ENCODE data around the gene KLHL29.

KLHL29 gene

DNA sequence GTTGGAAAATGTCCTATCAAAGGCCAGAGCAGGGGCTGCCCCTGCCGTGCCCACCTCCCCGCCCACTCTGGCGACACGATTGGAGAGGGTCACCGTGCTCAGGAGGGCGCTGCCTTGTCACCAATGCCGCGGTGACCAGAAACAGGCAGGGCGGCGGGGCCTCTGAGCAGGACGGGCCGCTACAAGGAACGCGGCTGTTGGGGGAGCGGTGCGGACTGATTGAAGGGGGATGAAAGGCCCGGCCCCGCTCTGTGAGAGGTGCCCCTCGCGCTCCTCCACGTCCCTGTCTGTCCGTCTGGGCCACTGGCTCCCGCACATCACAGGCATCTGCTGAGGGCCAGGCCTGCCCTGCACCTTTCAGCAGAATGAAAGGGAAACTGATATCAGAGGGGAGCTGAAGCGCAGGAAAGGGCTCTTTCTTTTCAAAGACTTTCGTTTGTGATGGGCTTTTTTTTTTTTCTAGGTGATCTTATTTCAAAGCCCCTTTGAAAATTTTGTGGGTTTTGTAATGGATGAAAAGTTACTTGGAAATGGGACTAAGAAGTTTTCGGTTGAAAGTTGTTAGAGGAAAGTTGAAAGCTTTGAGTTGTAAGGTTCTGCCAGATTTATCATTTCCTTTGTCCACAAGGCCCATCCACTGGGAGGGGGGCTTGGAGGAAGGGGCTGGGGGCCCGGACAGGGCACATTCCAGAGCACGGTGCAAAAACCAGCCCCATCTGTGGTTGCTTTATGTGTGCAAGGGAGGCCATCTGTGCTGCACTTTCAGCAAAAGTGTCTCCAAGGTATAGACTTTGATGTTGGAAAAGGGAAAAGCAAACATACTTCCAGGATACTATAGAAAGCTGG, 244.2 kb downstream of the KLHL29 start:
- no peak for DNase-seq (ENCODE audit: low spot score)
- H3K4me1 ChIP-seq (ENCODE audit: control insufficient read depth in 2 of 2, insufficient read depth in 1 of 2, low read depth in 1 of 2, low read length in 2 of 2), result peaks cover 20 to 27% of the 10 kb centered on the region in 2 donors
- H4K8ac ChIP-seq (ENCODE audit: low read depth, low read length), result no peak overlapping the region
- H2AK5ac ChIP-seq (ENCODE audit: low read depth, low read length), result peak overlapping the region; percentile 78
- peaks cover 0 to 7% of the 10 kb centered on the region in 2 donors for H3K9me3 ChIP-seq (replicated peaks in 1 of 2; ENCODE audit: control insufficient read depth in 2 of 2, insufficient read depth in 1 of 2, low read depth in 1 of 2, low read length in 2 of 2)
- no peak overlapping the region for H3K9ac ChIP-seq (ENCODE audit: low read depth, low read length, poor library complexity)
- peak overlapping the region; percentile 85 for H2BK12ac ChIP-seq (ENCODE audit: low read length)
- no peaks in the 10 kb centered on the region for H3K27me3 ChIP-seq (ENCODE audit: control insufficient read depth in 3 of 3, insufficient read depth in 3 of 3, low read depth in 1 of 3, low read length in 3 of 3)
- H2BK5ac ChIP-seq (ENCODE audit: low read length), result peak overlapping the region; percentile 45
- no peak overlapping the region for H2BK120ac ChIP-seq (ENCODE audit: low read depth, low read length)
- H3K4me2 ChIP-seq (ENCODE audit: insufficient read depth, low read length, poor library complexity, severe bottlenecking), result no peak overlapping the region
- H3K18ac ChIP-seq (ENCODE audit: low read length), result peak overlapping the region; percentile 91
- no peak overlapping the region for H3K4me3 ChIP-seq (ENCODE audit: low read length in 2 of 2)
- peak overlapping the region; percentile 64 for H2AFZ ChIP-seq (ENCODE audit: low read length)
- no peaks in the 10 kb centered on the region for H3K79me1 ChIP-seq (ENCODE audit: low read depth, low read length)
- peak overlapping the region; percentile 35 for H3K23ac ChIP-seq (ENCODE audit: low read depth, low read length, poor library complexity)
- peak overlapping the region; percentile 90 for H2BK15ac ChIP-seq (ENCODE audit: low read length)
- H4K91ac ChIP-seq (ENCODE audit: low read depth, low read length, poor library complexity), result peak overlapping the region; percentile 40
- H3K4ac ChIP-seq (ENCODE audit: low read length), result peak overlapping the region; percentile 26
- no peak overlapping the region for H3K27ac ChIP-seq (replicated peaks; ENCODE audit: low read length)
- no peaks in the 10 kb centered on the region for H3K36me3 ChIP-seq (replicated peaks in 1 of 2; ENCODE audit: control insufficient read depth in 2 of 2, insufficient read depth in 2 of 2, low read length in 2 of 2)
- 100% methylated on average over 1 of the region's 28 CpGs; no CpG with 5 or more reads in 1 of the 2 donors for WGBS, 2 donors (ENCODE audit: extremely low coverage in 2 of 2, insufficient read length in 2 of 2, insufficient replicate concordance in 1 of 2)
- H3K14ac ChIP-seq (ENCODE audit: low read length), result peak overlapping the region; percentile 73

DNA sequence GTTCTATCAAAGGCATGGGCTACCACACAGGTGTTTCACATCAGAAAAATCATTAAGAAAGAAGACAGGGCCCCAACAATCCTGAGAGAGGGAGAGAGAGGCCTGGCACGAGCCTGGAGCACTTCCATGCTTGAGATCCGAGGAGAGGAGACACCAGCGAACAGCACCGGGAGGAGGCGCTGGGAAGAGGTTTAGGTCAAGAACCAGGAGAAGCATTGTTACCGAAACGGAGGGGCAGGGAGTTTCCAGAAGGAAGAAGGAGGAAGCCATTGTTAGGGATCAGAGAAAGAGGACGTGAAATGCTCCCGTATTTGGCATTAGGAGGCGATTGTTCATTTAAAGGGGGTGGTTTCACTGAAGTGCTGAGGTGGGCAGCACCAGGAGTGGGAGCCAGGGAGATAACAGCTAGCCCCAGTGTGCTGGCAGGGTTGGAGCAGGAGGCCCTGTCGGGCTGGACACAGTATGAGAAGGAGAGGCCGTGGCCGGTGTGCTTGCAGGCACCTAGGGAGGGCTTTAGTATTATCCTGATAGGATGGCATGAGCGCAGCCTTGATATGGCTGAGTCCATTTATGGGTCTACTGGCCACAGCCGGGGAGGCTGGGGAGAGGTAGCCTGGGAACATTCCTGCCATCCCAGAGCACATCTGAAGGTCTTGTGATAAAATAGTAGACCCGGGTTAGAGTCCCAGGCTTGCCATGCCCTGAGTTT, 244.9 kb downstream of the KLHL29 start:
- H2BK120ac ChIP-seq (ENCODE audit: low read depth, low read length), result no peak overlapping the region
- H3K27ac ChIP-seq (replicated peaks; ENCODE audit: low read length), result peak overlapping the region; percentile 27
- no peaks in the 10 kb centered on the region for H3K27me3 ChIP-seq (ENCODE audit: control insufficient read depth in 3 of 3, insufficient read depth in 3 of 3, low read depth in 1 of 3, low read length in 3 of 3)
- H2AFZ ChIP-seq (ENCODE audit: low read length), result peak overlapping the region; percentile 64
- H2BK15ac ChIP-seq (ENCODE audit: low read length), result peak overlapping the region; percentile 29
- H3K4ac ChIP-seq (ENCODE audit: low read length), result no peak overlapping the region
- H2BK12ac ChIP-seq (ENCODE audit: low read length), result peak overlapping the region; percentile 44
- no peak overlapping the region for H4K91ac ChIP-seq (ENCODE audit: low read depth, low read length, poor library complexity)
- H3K23ac ChIP-seq (ENCODE audit: low read depth, low read length, poor library complexity), result no peak overlapping the region
- no peak overlapping the region for H2BK5ac ChIP-seq (ENCODE audit: low read length)
- H3K4me3 ChIP-seq (ENCODE audit: low read length in 2 of 2), result no peak overlapping the region
- peaks cover 0 to under 1% of the 10 kb centered on the region in 2 donors for H3K9me3 ChIP-seq (replicated peaks in 1 of 2; ENCODE audit: control insufficient read depth in 2 of 2, insufficient read depth in 1 of 2, low read depth in 1 of 2, low read length in 2 of 2)
- no peak overlapping the region for H3K9ac ChIP-seq (ENCODE audit: low read depth, low read length, poor library complexity)
- H3K18ac ChIP-seq (ENCODE audit: low read length), result peak overlapping the region; percentile 86
- H4K8ac ChIP-seq (ENCODE audit: low read depth, low read length), result no peak overlapping the region
- no peak overlapping the region for H3K4me2 ChIP-seq (ENCODE audit: insufficient read depth, low read length, poor library complexity, severe bottlenecking)
- WGBS, 2 donors (ENCODE audit: extremely low coverage in 2 of 2, insufficient read length in 2 of 2, insufficient replicate concordance in 1 of 2), result no CpG with 5 or more reads among the region's 16 CpGs
- H2AK5ac ChIP-seq (ENCODE audit: low read depth, low read length), result peak overlapping the region; percentile 98
- peak overlapping the region; percentile 78 for H3K14ac ChIP-seq (ENCODE audit: low read length)
- H3K4me1 ChIP-seq (ENCODE audit: control insufficient read depth in 2 of 2, insufficient read depth in 1 of 2, low read depth in 1 of 2, low read length in 2 of 2), result peaks cover 20 to 27% of the 10 kb centered on the region in 2 donors
- no peaks in the 10 kb centered on the region for H3K79me1 ChIP-seq (ENCODE audit: low read depth, low read length)
- no peak for DNase-seq (ENCODE audit: low spot score)
- no peaks in the 10 kb centered on the region for H3K36me3 ChIP-seq (replicated peaks in 1 of 2; ENCODE audit: control insufficient read depth in 2 of 2, insufficient read depth in 2 of 2, low read length in 2 of 2)

DNA sequence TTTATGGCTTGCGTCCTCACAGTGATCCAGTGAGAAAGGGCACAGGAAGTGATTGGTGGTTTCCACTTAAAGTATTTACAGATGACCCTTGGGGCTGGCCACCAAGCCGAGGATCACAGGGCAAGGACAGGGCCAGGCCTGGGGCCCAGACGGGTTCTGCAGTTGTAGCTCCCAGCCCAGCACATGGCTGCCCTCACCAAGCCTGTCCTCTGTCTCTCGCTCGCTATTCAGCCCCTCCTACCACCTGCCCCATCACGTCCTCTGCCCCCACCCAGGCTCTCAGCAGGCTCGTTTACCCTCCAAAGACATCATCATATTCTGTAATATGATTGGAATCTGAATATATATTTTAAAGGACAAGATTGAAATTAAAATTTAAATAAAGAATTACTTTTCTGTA, 246.0 kb downstream of the KLHL29 start:
- Histone ChIP-seq H3K4me3 (ENCODE audit: low read length in 2 of 2) (no peak overlapping the region), H3K23ac (ENCODE audit: low read depth, low read length, poor library complexity) (no peak overlapping the region), H3K79me1 (ENCODE audit: low read depth, low read length) (no peaks in the 10 kb centered on the region), H3K18ac (ENCODE audit: low read length) (peak overlapping the region; percentile 89), H2BK15ac (ENCODE audit: low read length) (peak overlapping the region; percentile 5), H3K4me1 (ENCODE audit: control insufficient read depth in 2 of 2, insufficient read depth in 1 of 2, low read depth in 1 of 2, low read length in 2 of 2) (peaks cover 27 to 30% of the 10 kb centered on the region in 2 donors), H2BK12ac (ENCODE audit: low read length) (no peak overlapping the region), H3K4ac (ENCODE audit: low read length) (no peak overlapping the region), H3K36me3 (replicated peaks in 1 of 2; ENCODE audit: control insufficient read depth in 2 of 2, insufficient read depth in 2 of 2, low read length in 2 of 2) (no peaks in the 10 kb centered on the region), H3K27ac (replicated peaks; ENCODE audit: low read length) (no peak overlapping the region), H2BK5ac (ENCODE audit: low read length) (no peak overlapping the region), H3K27me3 (ENCODE audit: control insufficient read depth in 3 of 3, insufficient read depth in 3 of 3, low read depth in 1 of 3, low read length in 3 of 3) (no peaks in the 10 kb centered on the region), H3K14ac (ENCODE audit: low read length) (no peak overlapping the region), H3K9ac (ENCODE audit: low read depth, low read length, poor library complexity) (no peak overlapping the region), H2AFZ (ENCODE audit: low read length) (no peak overlapping the region), H3K9me3 (replicated peaks in 1 of 2; ENCODE audit: control insufficient read depth in 2 of 2, insufficient read depth in 1 of 2, low read depth in 1 of 2, low read length in 2 of 2) (no peaks in the 10 kb centered on the region), H2BK120ac (ENCODE audit: low read depth, low read length) (no peak overlapping the region), H4K91ac (ENCODE audit: low read depth, low read length, poor library complexity) (no peak overlapping the region), H3K4me2 (ENCODE audit: insufficient read depth, low read length, poor library complexity, severe bottlenecking) (no peak overlapping the region), H4K8ac (ENCODE audit: low read depth, low read length) (no peak overlapping the region), H2AK5ac (ENCODE audit: low read depth, low read length) (no peak overlapping the region)
- WGBS, 2 donors (ENCODE audit: extremely low coverage in 2 of 2, insufficient read length in 2 of 2, insufficient replicate concordance in 1 of 2), result no CpG with 5 or more reads among the region's 7 CpGs
- DNase-seq (ENCODE audit: low spot score), result no peak

DNA sequence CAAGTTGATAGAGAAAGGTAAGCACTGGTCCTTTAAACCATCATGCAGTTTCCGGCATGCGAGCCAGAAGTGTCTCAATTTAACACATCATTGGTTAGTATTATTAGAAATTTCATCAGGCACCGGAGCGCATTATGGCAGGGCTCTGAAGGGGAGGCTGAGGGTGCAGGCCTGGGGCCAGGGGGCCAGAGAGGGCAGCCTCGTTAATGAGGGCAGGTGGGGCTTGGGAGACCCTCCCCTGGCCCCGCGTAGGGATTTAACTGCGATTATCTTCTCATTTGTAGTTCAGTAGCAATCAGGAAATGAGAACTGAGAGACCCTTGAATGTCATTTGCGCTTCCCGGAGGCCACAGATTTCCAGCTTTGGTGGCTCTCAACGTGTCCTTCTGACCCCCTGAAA, 246.4 kb downstream of the KLHL29 start:
- Histone ChIP-seq H3K27ac (replicated peaks; ENCODE audit: low read length) (no peak overlapping the region), H3K9me3 (replicated peaks in 1 of 2; ENCODE audit: control insufficient read depth in 2 of 2, insufficient read depth in 1 of 2, low read depth in 1 of 2, low read length in 2 of 2) (no peaks in the 10 kb centered on the region), H2AFZ (ENCODE audit: low read length) (no peak overlapping the region), H2AK5ac (ENCODE audit: low read depth, low read length) (no peak overlapping the region), H3K18ac (ENCODE audit: low read length) (peak overlapping the region; percentile 27), H4K8ac (ENCODE audit: low read depth, low read length) (no peak overlapping the region), H3K79me1 (ENCODE audit: low read depth, low read length) (no peaks in the 10 kb centered on the region), H4K91ac (ENCODE audit: low read depth, low read length, poor library complexity) (no peak overlapping the region), H3K14ac (ENCODE audit: low read length) (no peak overlapping the region), H2BK12ac (ENCODE audit: low read length) (no peak overlapping the region), H3K36me3 (replicated peaks in 1 of 2; ENCODE audit: control insufficient read depth in 2 of 2, insufficient read depth in 2 of 2, low read length in 2 of 2) (no peaks in the 10 kb centered on the region), H3K4me3 (ENCODE audit: low read length in 2 of 2) (no peak overlapping the region), H2BK120ac (ENCODE audit: low read depth, low read length) (no peak overlapping the region), H3K4me2 (ENCODE audit: insufficient read depth, low read length, poor library complexity, severe bottlenecking) (no peak overlapping the region), H3K9ac (ENCODE audit: low read depth, low read length, poor library complexity) (no peak overlapping the region), H3K4me1 (ENCODE audit: control insufficient read depth in 2 of 2, insufficient read depth in 1 of 2, low read depth in 1 of 2, low read length in 2 of 2) (peaks cover 28 to 30% of the 10 kb centered on the region in 2 donors), H2BK5ac (ENCODE audit: low read length) (no peak overlapping the region), H3K23ac (ENCODE audit: low read depth, low read length, poor library complexity) (no peak overlapping the region), H3K27me3 (ENCODE audit: control insufficient read depth in 3 of 3, insufficient read depth in 3 of 3, low read depth in 1 of 3, low read length in 3 of 3) (no peaks in the 10 kb centered on the region), H2BK15ac (ENCODE audit: low read length) (no peak overlapping the region), H3K4ac (ENCODE audit: low read length) (no peak overlapping the region)
- no peak for DNase-seq (ENCODE audit: low spot score)
- WGBS, 2 donors (ENCODE audit: extremely low coverage in 2 of 2, insufficient read length in 2 of 2, insufficient replicate concordance in 1 of 2), result no CpG with 5 or more reads among the region's 11 CpGs
